ENCODE data around the gene IRF2BP2. TPM values are rescaled to one million over a fixed set of nuclear protein-coding genes. Genes with fewer than 3 reads are reported as not detected.

The IRF2BP2 gene
- total and polyA plus RNA-seq, 2 of the 13 experiments (the other 11 are each of a cell fraction or from before 2014, with no cell fraction given), result 140 to 147 TPM

- TF ChIP-seq IKZF5 (CRISPR knock-in tag; IDR thresholded peaks at IDR 0.05) (0 out of 2 replicates have a peak, but pooled peaks have one; percentile 39), RXRB (CRISPR knock-in tag; IDR thresholded peaks at IDR 0.05; ENCODE audit: borderline replicate concordance) (0 out of 2 replicates have a peak, but pooled peaks have one; percentile 13), ZNF720 (CRISPR knock-in tag; IDR thresholded peaks at IDR 0.05) (no peak), ZNF501 (CRISPR knock-in tag; IDR thresholded peaks at IDR 0.05) (no peak), CEBPB (IDR thresholded peaks at IDR 0.05; ENCODE audit: borderline replicate concordance, low read depth, low read length) (peak; percentile 97), FIP1L1 (IDR thresholded peaks at IDR 0.05; ENCODE audit: borderline replicate concordance, insufficient read depth, low read depth, low read length) (no peak), NKX3-1 (CRISPR knock-in tag; IDR thresholded peaks at IDR 0.05) (no peak), DZIP1 (CRISPR knock-in tag; IDR thresholded peaks at IDR 0.05) (no peak), ZHX2 (IDR thresholded peaks at IDR 0.05; ENCODE audit: low read depth) (no peak), ZHX2 (CRISPR knock-in tag; IDR thresholded peaks at IDR 0.05; ENCODE audit: borderline replicate concordance) (no peak), ZMAT3 (CRISPR knock-in tag; conservative IDR thresholded peaks at IDR 0.05) (no peak), TIGD3 (CRISPR knock-in tag; IDR thresholded peaks at IDR 0.05; ENCODE audit: borderline replicate concordance) (no peak), BRD4 (CRISPR knock-in tag; IDR thresholded peaks at IDR 0.05) (no peak), HBP1 (CRISPR knock-in tag; IDR thresholded peaks at IDR 0.05; ENCODE audit: low read depth) (no peak), MIXL1 (CRISPR knock-in tag; IDR thresholded peaks at IDR 0.05) (no peak)
Measured at GRCh38 chr1:234601301-234602017, 8.5 kb downstream of the IRF2BP2 start (continued).

All from HepG2 (cell line).